ENCODE data around the gene ZNF81. TPM values are rescaled to one million over a fixed set of nuclear protein-coding genes. Genes with fewer than 3 reads are reported as not detected.
"Not testable (repeated sequence)": the region's sequence is repeated elsewhere in the genome, so short reads cannot be mapped to it uniquely, and the experiment has no call there.

Gene ZNF81
- 2.8 TPM for total RNA-seq

DNA sequence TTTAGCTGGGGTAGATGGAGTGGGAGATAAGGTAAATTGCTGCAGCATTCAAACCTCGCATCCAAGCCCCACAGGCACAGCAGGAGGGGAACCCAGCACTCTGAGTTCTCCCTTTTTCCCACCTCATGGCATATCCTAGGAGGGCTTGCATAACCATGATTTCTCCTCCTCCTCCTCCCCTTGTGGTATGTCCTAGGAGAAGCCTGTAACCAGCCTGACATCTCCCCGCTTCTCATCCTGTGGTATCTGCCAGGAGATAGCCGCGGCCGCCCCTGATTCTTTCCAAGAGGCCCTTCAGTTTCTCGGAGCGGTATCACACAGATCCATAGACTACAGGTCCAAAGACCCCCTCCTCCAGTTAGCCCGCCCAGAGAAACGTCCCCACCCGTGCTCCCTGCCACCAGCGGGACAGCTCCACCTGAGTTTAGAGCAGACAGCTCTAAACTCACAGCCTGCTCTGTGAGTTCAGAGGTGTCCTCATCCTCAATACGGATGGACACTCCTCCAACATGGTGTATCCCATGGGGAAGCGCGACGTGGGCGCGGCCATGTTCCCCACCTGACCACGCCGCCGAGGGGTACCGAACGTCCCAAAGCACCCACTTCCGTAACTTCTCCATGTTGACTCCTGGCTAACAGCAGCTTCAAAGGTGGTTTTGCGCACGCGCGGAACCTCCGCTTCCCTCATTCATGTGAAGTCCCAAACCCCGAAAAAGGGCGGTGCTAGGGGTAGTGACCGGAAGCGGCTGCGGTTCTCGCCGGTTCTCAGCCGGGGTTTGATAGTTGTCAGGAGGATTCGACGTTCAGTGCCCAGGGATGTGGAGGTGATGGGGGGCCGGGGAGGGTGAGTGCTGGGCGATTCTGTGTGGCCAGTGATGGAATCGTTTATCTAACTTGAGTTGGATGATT is at the start of gene ZNF81:
Gene ZNF81, plus strand, starts transcription at position 739 of the 909 bp plus-strand sequence. CDS start 9,366 bp downstream, outside the sequence.
- H3K4me1 ChIP-seq, result no peaks in the 10 kb centered on the region
- intact Hi-C loops (cut with DNase I), result loop anchor here (5.0 to 10.0 kb wide), 4 partner anchors 166 to 272 kb away; partner anchors contain the start of genes ARAF, ELK1, UXT and ZNF182
- H3K27ac ChIP-seq, result peak within 1 kb of the TSS; percentile 44 to 48
- no peaks in the 10 kb centered on the region for H3K9me3 ChIP-seq
- H3K27me3 ChIP-seq, result no peaks in the 10 kb centered on the region
- H3K4me3 ChIP-seq, result peak within 1 kb of the TSS; percentile 46 to 67
- DNase-seq (ENCODE audit: low spot score in 2 of 2), result peak; percentile 89 to 98
- no peaks in the 10 kb centered on the region for H3K36me3 ChIP-seq
- TF ChIP-seq, protein P1, sequence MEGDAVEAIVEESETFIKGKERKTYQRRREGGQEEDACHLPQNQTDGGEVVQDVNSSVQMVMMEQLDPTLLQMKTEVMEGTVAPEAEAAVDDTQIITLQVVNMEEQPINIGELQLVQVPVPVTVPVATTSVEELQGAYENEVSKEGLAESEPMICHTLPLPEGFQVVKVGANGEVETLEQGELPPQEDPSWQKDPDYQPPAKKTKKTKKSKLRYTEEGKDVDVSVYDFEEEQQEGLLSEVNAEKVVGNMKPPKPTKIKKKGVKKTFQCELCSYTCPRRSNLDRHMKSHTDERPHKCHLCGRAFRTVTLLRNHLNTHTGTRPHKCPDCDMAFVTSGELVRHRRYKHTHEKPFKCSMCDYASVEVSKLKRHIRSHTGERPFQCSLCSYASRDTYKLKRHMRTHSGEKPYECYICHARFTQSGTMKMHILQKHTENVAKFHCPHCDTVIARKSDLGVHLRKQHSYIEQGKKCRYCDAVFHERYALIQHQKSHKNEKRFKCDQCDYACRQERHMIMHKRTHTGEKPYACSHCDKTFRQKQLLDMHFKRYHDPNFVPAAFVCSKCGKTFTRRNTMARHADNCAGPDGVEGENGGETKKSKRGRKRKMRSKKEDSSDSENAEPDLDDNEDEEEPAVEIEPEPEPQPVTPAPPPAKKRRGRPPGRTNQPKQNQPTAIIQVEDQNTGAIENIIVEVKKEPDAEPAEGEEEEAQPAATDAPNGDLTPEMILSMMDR (IDR thresholded peaks at IDR 0.05), result no peak

DNA sequence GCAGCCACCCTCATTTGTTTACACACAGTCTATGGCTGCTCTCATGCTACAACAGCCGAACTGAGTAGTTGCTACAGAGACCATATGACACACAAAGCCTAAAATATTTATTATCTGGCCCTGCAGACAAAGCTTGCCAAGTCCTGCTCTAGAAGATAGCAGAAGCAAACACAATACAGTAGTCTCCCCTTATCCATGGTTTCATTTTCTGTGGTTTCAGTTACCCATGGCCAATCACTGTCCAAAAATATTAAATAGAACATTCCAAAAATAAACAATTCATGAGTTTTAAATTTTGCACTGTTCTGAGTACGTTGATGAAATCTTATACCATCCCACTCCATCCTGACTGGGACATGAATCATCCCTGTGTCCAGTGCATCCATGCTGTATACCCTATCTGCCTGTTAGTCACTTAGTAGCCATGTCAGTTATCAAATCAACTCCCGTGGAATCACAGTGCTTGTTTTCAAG is 40.2 kb upstream of the ZNF81 start:
- no peak for DNase-seq (ENCODE audit: low spot score in 2 of 2)
- Histone ChIP-seq H3K4me3 (no peak overlapping the region), H3K27ac (no peak overlapping the region), H3K4me1 (no peaks in the 10 kb centered on the region), H3K9me3 (no peaks in the 10 kb centered on the region), H3K27me3 (no peaks in the 10 kb centered on the region), H3K36me3 (no peaks in the 10 kb centered on the region)
- TF ChIP-seq, protein P1 (IDR thresholded peaks at IDR 0.05), result no peak
- intact Hi-C loops (cut with DNase I), result no loop called here

DNA sequence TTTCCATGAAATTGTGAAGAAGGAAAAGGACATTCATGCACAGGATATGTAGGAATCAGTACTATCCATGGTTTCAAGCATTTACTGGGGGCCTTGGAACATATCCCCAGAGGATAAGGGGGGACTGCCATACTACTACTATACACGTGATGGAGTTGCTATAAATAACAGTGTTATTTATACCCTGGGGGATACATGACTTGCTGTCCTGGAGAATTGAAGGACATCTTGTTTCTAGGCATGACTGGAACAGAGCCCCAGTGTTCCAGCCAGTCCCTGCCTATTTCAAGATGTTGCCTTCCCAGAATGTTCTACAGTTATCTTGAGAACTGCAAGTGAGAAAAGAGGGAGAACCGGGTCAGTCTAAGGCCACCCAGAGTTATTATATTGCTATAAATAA is 39.6 kb upstream of the ZNF81 start:
- H3K27ac ChIP-seq, result no peak overlapping the region
- intact Hi-C loops (cut with DNase I), result no loop called here
- no peaks in the 10 kb centered on the region for H3K9me3 ChIP-seq
- TF ChIP-seq, protein P1 (IDR thresholded peaks at IDR 0.05), result no peak
- H3K27me3 ChIP-seq, result no peaks in the 10 kb centered on the region
- no peak for DNase-seq (ENCODE audit: low spot score in 2 of 2)
- no peaks in the 10 kb centered on the region for H3K4me1 ChIP-seq
- H3K4me3 ChIP-seq, result no peak overlapping the region
- H3K36me3 ChIP-seq, result no peaks in the 10 kb centered on the region

DNA sequence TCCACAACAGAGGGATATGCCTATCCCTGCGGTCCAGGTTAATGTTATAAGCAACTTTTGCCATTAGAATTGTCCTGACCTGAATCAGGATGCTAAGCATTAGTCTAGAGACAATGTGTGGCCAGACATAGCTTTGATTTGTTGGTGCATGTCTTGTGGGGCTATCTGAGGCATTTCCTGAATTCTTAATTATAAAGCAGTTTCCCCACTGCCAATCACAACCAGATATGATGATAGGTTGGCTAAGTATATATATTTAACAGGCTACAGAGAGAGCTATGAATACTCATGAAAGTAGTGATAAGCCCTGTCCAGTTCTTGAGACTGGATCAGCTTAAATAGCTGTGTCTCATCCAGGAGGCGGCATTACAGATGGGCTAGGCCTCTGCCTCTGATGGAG is 37.8 kb upstream of the ZNF81 start:
- DNase-seq (ENCODE audit: low spot score in 2 of 2), result no peak
- H3K4me3 ChIP-seq, result no peak overlapping the region
- no peaks in the 10 kb centered on the region for H3K27me3 ChIP-seq
- intact Hi-C loops (cut with DNase I), result no loop called here
- H3K9me3 ChIP-seq, result no peaks in the 10 kb centered on the region
- no peaks in the 10 kb centered on the region for H3K36me3 ChIP-seq
- TF ChIP-seq, protein P1 (IDR thresholded peaks at IDR 0.05), result no peak
- no peak overlapping the region for H3K27ac ChIP-seq
- no peaks in the 10 kb centered on the region for H3K4me1 ChIP-seq

DNA sequence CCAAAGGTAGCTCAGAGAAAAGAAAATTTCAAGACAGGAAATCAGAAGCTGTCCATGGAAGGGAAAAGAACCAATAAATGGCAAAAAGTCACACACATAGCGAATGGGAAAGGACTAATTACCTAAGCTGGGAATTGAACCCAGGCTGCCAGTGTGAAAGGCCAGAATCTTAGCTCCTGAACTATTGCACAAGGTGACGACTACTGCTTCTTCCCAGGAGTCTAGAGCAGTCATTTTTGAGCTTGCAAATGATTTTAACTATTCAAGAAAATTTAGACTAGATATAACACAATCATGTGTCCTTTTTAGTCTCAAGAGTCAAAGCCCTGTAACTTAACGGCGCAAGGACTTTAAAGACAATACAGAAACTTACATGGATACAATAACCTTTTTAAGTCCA is 34.1 kb upstream of the ZNF81 start:
- intact Hi-C loops (cut with DNase I), result no loop called here
- Histone ChIP-seq H3K27ac (no peak overlapping the region), H3K4me3 (no peak overlapping the region), H3K36me3 (no peaks in the 10 kb centered on the region), H3K9me3 (no peaks in the 10 kb centered on the region), H3K27me3 (no peaks in the 10 kb centered on the region), H3K4me1 (no peaks in the 10 kb centered on the region)
- TF ChIP-seq, protein P1 (IDR thresholded peaks at IDR 0.05), result no peak
- DNase-seq (ENCODE audit: low spot score in 2 of 2), result no peak

DNA sequence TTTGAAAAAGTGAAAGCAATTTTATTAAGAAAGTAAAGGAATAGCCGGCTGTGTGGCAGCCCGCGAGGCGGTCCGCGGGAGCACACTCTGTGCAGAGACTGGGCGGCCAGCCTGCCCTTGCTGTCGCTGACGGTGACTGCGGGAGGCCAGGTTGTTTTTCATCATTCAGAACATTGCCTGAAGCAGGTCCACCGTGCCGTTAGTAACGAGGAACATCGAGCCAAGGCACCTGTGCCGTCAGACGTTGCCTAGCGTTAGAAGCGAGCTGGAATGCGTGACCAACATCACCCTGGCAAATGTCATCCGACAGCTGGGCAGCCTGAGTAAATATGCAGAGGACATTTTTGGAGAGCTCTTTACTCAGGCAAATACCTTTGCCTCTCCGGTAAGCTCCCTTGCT is 33.6 kb upstream of the ZNF81 start:
- DNase-seq (ENCODE audit: low spot score in 2 of 2); H3K4me3 ChIP-seq; H3K9me3 ChIP-seq; H3K4me1 ChIP-seq; intact Hi-C loops (cut with DNase I); H3K27ac ChIP-seq; H3K27me3 ChIP-seq; H3K36me3 ChIP-seq: not testable (repeated sequence)
